ENCODE data around the gene DAGLA. TPM values are rescaled to one million over a fixed set of nuclear protein-coding genes. Genes with fewer than 3 reads are reported as not detected.

Gene DAGLA
- total RNA-seq, 1 experiment from 2014 or later, result 8.6 TPM

GRCh38 chr11:61712314-61712713 lies 32.1 kb downstream of the DAGLA start:
- POLR2A ChIA-PET (ENCODE audit: unreplicated experiment), result no interaction called here
- CTCF ChIA-PET, result no interaction called here
- TF ChIP-seq EZH2phosphoT487 (IDR thresholded peaks at IDR 0.05; ENCODE audit: borderline replicate concordance, low read length) (no peak), CTCF (conservative IDR thresholded peaks at IDR 0.05; ENCODE audit: low read depth, low read length) (no peak)

GRCh38 chr11:61712846-61713245 lies 32.7 kb downstream of the DAGLA start:
- POLR2A ChIA-PET (ENCODE audit: unreplicated experiment), result no interaction called here
- H3K9ac ChIP-seq (ENCODE audit: low read length), result no peak overlapping the region
- CTCF ChIA-PET, result no interaction called here
- no peaks in the 10 kb centered on the region for H3K9me3 ChIP-seq (ENCODE audit: low read length)
- DNase-seq (no peak), ATAC-seq (no peak)
- H3K9me2 ChIP-seq (replicated peaks; ENCODE audit: low read length), result no peaks in the 10 kb centered on the region
- no peak overlapping the region for H3K4me3 ChIP-seq (ENCODE audit: low read length)
- H3K4me1 ChIP-seq (ENCODE audit: insufficient read depth, low read length), result no peaks in the 10 kb centered on the region
- BruUV-seq (replicated peaks), result no TSS peak
- H3K27me3 ChIP-seq (ENCODE audit: low read length), result no peaks in the 10 kb centered on the region
- H3F3A ChIP-seq (ENCODE audit: low read length, unreplicated experiment), result no peaks in the 10 kb centered on the region
- peaks cover 15% of the 10 kb centered on the region; the same call in 1 of the 2 replicates for H3K79me2 ChIP-seq (ENCODE audit: low read length)
- no peak overlapping the region for H2AFZ ChIP-seq (ENCODE audit: low read length)
- H3K4me2 ChIP-seq (ENCODE audit: low read length), result no peak overlapping the region
- intact Hi-C loops (cut with micrococcal nuclease), result no loop called here
- TF ChIP-seq CTCF (conservative IDR thresholded peaks at IDR 0.05; ENCODE audit: low read depth, low read length) (no peak), EZH2 (IDR thresholded peaks at IDR 0.05; ENCODE audit: low read length, unreplicated experiment) (no peak), EZH2phosphoT487 (IDR thresholded peaks at IDR 0.05; ENCODE audit: borderline replicate concordance, low read length) (no peak)
- H4K20me1 ChIP-seq (ENCODE audit: low read length), result 0 out of 2 replicates have a peak, but pooled peaks cover 3% of the 10 kb centered on the region
- H3K36me3 ChIP-seq (ENCODE audit: low read depth, low read length), result no peaks in the 10 kb centered on the region
- no peak overlapping the region for H3K27ac ChIP-seq (ENCODE audit: low read length)

More at GRCh38 chr11:61712314-61712713, 32.1 kb downstream of the DAGLA start:
- no peaks in the 10 kb centered on the region for H3K27me3 ChIP-seq (ENCODE audit: low read length)
- no TSS peak for BruUV-seq (replicated peaks)
- ATAC-seq, result no peak
- no peaks in the 10 kb centered on the region for H3K9me2 ChIP-seq (replicated peaks; ENCODE audit: low read length)
- no peaks in the 10 kb centered on the region for H4K20me1 ChIP-seq (ENCODE audit: low read length)
- no peak for DNase-seq
- intact Hi-C loops (cut with micrococcal nuclease), result no loop called here
- peaks cover 4% of the 10 kb centered on the region for H3K4me1 ChIP-seq (ENCODE audit: insufficient read depth, low read length)
- no peak overlapping the region for H3K4me3 ChIP-seq (ENCODE audit: low read length)
- H3F3A ChIP-seq (ENCODE audit: low read length, unreplicated experiment), result no peaks in the 10 kb centered on the region
- no peak overlapping the region for H3K4me2 ChIP-seq (ENCODE audit: low read length)
- H3K27ac ChIP-seq (ENCODE audit: low read length), result no peak overlapping the region
- H3K9me3 ChIP-seq (ENCODE audit: low read length), result no peaks in the 10 kb centered on the region
- no peaks in the 10 kb centered on the region for H3K36me3 ChIP-seq (ENCODE audit: low read depth, low read length)
- no peak overlapping the region for H2AFZ ChIP-seq (ENCODE audit: low read length)
- peaks cover 17% of the 10 kb centered on the region; the same call in 1 of the 2 replicates for H3K79me2 ChIP-seq (ENCODE audit: low read length)
- H3K9ac ChIP-seq (ENCODE audit: low read length), result no peak overlapping the region

GRCh38 chr11:61713464-61713863 lies 33.3 kb downstream of the DAGLA start:
- H3K9me3 ChIP-seq (ENCODE audit: low read length), result no peaks in the 10 kb centered on the region
- H4K20me1 ChIP-seq (ENCODE audit: low read length), result 0 out of 2 replicates have a peak, but pooled peaks cover 3% of the 10 kb centered on the region
- H3K27me3 ChIP-seq (ENCODE audit: low read length), result no peaks in the 10 kb centered on the region
- no TSS peak for BruUV-seq (replicated peaks)
- H3K4me2 ChIP-seq (ENCODE audit: low read length), result no peak overlapping the region
- H3K4me1 ChIP-seq (ENCODE audit: insufficient read depth, low read length), result no peaks in the 10 kb centered on the region
- ChIA-PET CTCF (no interaction called here), POLR2A (ENCODE audit: unreplicated experiment) (no interaction called here)
- no peak overlapping the region for H3K9ac ChIP-seq (ENCODE audit: low read length)
- TF ChIP-seq EZH2phosphoT487 (IDR thresholded peaks at IDR 0.05; ENCODE audit: borderline replicate concordance, low read length) (no peak), CTCF (conservative IDR thresholded peaks at IDR 0.05; ENCODE audit: low read depth, low read length) (no peak), EZH2 (IDR thresholded peaks at IDR 0.05; ENCODE audit: low read length, unreplicated experiment) (no peak)
- H3K4me3 ChIP-seq (ENCODE audit: low read length), result no peak overlapping the region
- DNase-seq (no peak), ATAC-seq (no peak)
- H2AFZ ChIP-seq (ENCODE audit: low read length), result no peak overlapping the region
- H3K27ac ChIP-seq (ENCODE audit: low read length), result no peak overlapping the region
- H3K36me3 ChIP-seq (ENCODE audit: low read depth, low read length), result no peaks in the 10 kb centered on the region
- H3K79me2 ChIP-seq (ENCODE audit: low read length), result peaks cover 15% of the 10 kb centered on the region; the same call in 1 of the 2 replicates
- no peaks in the 10 kb centered on the region for H3F3A ChIP-seq (ENCODE audit: low read length, unreplicated experiment)
- no peaks in the 10 kb centered on the region for H3K9me2 ChIP-seq (replicated peaks; ENCODE audit: low read length)
- intact Hi-C loops (cut with micrococcal nuclease), result no loop called here

All from PC-3 (cell line).